Measurements from ENCODE around the gene APPBP2.
"Not testable (repeated sequence)": the region's sequence is repeated elsewhere in the genome, so short reads cannot be mapped to it uniquely, and the experiment has no call there.

APPBP2 gene

GRCh38 chr17:60525685-60526514, at the start of gene APPBP2:
Gene APPBP2 (minus strand): TSS chr17:60526242. CDS start chr17:60525931, 311 bp downstream.
- DNase-seq = peak; percentile 67

GRCh38 chr17:60573236-60574051, 47.4 kb upstream of the APPBP2 start:
- DNase-seq = no peak

DNA sequence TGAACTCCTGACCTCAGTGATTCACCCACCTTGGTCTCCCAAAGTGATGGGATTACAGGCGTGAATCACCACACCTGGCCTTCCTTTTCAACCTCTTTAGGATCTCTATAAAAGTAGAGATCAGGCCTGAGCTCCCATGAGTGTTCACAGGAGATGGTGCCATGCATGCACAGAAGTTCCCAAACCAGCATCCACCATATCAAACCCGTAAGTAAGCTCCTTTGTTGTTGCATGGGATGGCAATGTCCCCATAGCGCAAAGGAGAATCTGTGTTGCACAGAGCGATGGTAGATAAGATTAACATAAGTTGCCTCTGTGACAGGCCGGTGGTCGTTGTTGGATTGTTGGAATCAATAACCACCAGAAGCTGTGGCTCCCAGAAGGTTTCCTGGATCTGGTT, 39.2 kb upstream of the APPBP2 start:
- DNase-seq = no peak

- no peak for DNase-seq
Observed at GRCh38 chr17:60563743-60564142, 37.7 kb upstream of the APPBP2 start.

DNA sequence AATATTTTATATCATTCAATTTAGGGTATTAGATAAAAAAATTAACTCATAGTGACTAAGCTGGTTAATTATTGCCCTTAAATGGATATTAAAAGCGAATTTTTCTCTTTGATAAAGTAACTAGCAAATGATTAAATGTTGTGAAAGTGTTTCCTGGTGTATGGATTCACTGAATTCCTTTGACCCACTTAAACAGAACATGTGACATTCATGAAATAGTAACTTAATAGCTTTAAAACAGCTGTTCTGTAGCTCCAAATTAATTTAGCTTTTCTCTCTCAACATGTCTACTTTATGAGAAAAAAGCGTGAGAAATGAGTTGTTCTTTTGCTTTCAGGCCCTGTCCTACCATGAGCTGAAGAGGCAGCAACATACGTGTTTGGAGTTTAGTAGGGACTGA, 36.4 kb upstream of the APPBP2 start:
- no peak for DNase-seq

- no peak for DNase-seq
Observed at GRCh38 chr17:60560860-60561257, 34.8 kb upstream of the APPBP2 start.

- no peak for DNase-seq
Observed at GRCh38 chr17:60559995-60560859, 34.2 kb upstream of the APPBP2 start.

- DNase-seq = no peak
Observed at GRCh38 chr17:60559659-60559994, 33.6 kb upstream of the APPBP2 start.

- DNase-seq = no peak
Observed at GRCh38 chr17:60557805-60558204, 31.8 kb upstream of the APPBP2 start.

DNA sequence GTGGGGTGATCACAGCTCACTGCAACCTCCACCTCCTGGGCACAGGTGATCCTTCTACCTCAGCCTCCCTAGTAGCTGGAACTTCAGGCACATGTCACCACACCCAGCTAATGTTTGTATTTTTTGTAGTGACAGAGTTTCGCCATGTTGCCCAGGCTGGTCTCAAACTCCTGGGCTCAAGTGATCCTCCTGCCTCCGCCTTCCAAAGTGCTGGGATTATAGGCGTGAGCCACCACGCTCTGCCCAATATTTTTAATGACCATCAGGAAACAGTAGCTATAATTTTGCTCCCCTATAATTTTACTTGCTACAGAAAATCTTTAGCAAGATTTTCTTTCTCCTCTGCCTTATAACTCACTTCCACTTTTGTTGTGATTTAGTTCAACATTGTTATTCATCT, 29.7 kb upstream of the APPBP2 start:
- DNase-seq = no peak

- no peak for DNase-seq
Observed at GRCh38 chr17:60554377-60554788, 28.3 kb upstream of the APPBP2 start.

DNA sequence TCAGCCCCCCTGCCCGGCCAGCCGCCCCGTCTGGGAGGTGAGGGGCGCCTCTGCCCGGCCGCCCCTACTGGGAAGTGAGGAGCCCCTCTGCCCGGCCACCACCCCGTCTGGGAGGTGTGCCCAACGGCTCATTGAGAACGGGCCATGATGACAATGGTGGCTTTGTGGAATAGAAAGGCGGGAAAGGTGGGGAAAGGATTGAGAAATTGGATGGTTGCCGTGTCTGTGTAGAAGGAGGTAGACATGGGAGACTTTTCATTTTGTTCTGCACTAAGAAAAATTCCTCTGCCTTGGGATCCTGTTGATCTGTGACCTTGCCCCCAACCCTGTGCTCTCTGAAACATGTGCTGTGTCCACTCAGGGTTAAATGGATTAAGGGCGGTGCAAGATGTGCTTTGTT, 26.2 kb upstream of the APPBP2 start:
- DNase-seq = not testable (repeated sequence)

DNA sequence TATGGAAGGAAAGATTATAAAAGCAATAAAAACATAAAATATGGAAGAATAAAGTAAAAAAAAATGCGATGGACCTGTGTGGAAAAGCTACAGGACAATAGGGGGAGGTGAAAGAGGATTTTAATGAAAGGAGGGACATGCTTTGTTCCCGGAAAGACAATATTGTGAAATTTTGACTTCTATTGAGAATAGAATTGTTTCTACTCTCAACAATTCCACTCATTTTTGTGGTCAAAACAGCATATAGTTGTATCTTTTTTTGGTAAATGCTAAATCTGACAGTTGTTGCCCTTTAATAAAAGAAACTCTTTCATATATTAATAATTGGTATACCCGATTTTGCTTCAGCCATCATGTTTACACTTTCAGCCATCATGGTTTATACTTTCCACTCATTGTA, 22.9 kb upstream of the APPBP2 start:
- DNase-seq = no peak

- no peak for DNase-seq
Observed at GRCh38 chr17:60545465-60546191, 19.6 kb upstream of the APPBP2 start.

GRCh38 chr17:60542071-60542470, 16.0 kb upstream of the APPBP2 start:
- DNase-seq = no peak

DNA sequence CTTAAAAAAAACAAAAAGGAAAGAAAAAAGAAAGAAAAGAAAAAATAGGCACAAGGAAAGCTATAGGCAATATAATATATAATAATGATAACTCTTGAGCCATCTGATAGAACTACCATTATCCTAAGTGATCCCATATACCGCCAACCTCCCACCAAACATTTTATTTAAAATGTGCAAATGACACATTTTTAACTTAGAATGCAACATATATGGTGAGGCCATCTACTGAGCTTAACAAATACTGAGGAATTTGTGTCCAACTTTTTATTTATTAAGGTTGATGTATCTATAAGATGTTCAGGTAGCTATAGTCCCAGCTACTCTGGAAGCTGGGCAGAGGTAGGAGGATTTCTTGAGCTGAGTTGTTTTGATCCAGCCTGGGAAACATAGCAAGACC, 14.4 kb upstream of the APPBP2 start:
- no peak for DNase-seq

DNA sequence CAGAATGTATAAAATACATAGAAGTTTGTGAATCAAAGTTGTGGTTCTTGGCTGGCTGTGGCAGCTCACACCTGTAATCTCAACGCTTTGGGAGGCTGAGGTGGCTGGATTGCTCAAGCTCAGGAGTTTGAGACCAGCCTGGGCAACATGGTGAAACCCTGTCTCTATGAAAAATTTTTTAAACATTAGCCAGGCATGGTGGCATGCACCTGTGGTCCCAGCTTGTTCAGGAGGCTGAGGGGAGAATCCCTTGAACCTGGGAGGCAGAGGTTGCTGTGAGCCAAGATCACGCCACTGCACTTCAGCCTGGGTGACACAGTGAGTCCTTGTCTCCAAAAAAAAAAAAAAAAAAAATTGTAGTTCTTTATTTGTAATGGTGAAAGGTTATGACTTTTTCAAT, 13.8 kb upstream of the APPBP2 start:
- DNase-seq = no peak

DNA sequence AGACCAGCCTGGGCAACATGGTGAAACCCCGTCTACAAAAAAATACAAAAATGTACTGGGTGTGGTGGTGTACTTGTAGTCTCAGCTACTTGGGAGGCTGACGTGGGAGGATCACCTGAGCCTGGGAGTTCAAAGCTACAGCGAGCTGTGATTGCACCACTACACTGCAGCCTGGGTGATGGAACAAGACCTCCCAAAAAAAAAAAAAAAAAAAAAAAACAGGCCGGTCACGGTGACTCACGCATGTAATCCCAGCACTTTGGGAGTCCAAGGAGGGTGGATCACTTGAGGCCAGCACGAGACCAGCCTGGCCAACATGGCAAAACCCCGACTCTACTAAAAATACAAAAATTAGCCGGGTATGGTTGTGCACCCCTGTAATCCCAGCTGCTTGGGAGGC, 12.7 kb upstream of the APPBP2 start:
- no peak for DNase-seq

GRCh38 chr17:60535382-60536279, 9.6 kb upstream of the APPBP2 start:
- DNase-seq = no peak

GRCh38 chr17:60534613-60535157, 8.6 kb upstream of the APPBP2 start:
- no peak for DNase-seq

DNA sequence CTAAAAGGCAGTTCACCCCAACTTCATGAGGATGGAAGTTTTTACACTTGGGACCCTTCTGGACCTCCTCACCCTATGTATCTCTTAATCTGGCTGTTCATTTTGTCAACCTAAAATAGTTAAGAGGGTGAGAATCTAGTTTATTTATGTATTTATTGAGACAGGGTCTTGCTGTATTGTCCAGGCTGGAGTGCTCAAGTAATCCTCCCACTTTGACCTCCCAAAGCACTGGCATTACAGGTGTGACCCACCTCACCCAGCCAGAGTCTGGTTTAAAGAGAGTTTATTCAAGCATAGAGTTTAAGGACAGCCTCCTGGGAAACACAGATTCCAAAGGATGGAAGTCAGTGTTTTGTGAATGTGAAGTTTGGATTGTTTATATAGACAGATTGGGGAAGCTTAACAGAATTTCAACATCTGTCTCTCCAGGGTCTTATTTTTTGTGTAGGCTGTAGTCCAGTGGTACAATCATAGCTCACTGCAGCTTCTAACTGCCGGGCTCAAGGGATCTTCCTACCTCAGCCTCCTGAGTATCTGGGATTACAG, 8.0 kb upstream of the APPBP2 start:
- no peak for DNase-seq

Measured in activated gamma-delta T cell treated with Interleukin-2 at 50 U/mL for 16 hours (primary cell).